K562 (cell line): ENCODE measurements around the gene CEBPZ. TPM values are rescaled to one million over a fixed set of nuclear protein-coding genes. Genes with fewer than 3 reads are reported as not detected.
A peak's percentile ranks its signal among the peaks of the same experiment; 100 is the strongest.

Experiments used
- ATAC-seq: fragments of 200-7000 bp; cut with Tn5 transposase; 3 replicates; pipeline ENCODE4 v1.9.1; 2020; ENCODE audit warnings: moderate library complexity
- BruUV-seq: library from RNA; stranded (reverse); fragments of 400-500 nt; replicated peaks from 2 replicates; lab custom pipeline; 2021; lab: Mats Ljungman, UMichigan
- CTCF ChIA-PET: fragments of 300-600 bp; formaldehyde crosslinking; extraction: SDS; loops from one replicate; lab custom pipeline; 2021; ENCODE audit warnings: low intra/inter-chr PET ratio; lab: Yijun Ruan, JAX
- POLR2A ChIA-PET: fragments of 300-600, 350-650 bp; sonication (Branson Sonifier 250); formaldehyde crosslinking; extraction: SDS; loops from one replicate; lab custom pipeline; 2021; ENCODE audit warnings: antibody characterized with exemption, inconsistent platforms; lab: Yijun Ruan, JAX
- DNase-seq, 4 experiments: peaks; one replicate each; pipeline versions ENCODE4 v3.0.0 to v3.0.0-alpha.2; 2011 to 2018; ENCODE audit warnings: low spot score in 3 of 4, mixed read lengths in 3 of 4; ENCODE audit errors: extremely low read depth in 1 of 4
- FAIRE-seq: peaks from 2 replicates; lab custom pipeline; 2011; peaks lifted over from hg19 to GRCh38; lab: Jason Lieb, UNC
- H2AFZ ChIP-seq: 2 replicates; pipeline ENCODE4 v1.6.0; 2011; ENCODE audit warnings: low read depth, low read length, control low read depth, inconsistent platforms
- H3K27ac ChIP-seq: fragments of 200-600 bp; 3 replicates; pipeline ENCODE4 v1.8.0; 2011; ENCODE audit warnings: low read depth, mild to moderate bottlenecking, control low read depth, inconsistent platforms, low read length, moderate library complexity, mixed read lengths; ENCODE audit errors: extremely low read depth
- H3K27me3 ChIP-seq, 2 experiments: fragments of 300-600 bp in 1 of 2; 2 replicates in 1 of 2; 3 replicates in 1 of 2; pipeline versions ENCODE4 v1.6.0 to v1.8.0; 2011; ENCODE audit warnings: inconsistent platforms in 2 of 2, low read length in 2 of 2, mild to moderate bottlenecking in 1 of 2, mixed read lengths in 1 of 2, moderate library complexity in 1 of 2; ENCODE audit not compliant: control insufficient read depth in 2 of 2, insufficient read depth in 2 of 2
- H3K36me3 ChIP-seq: fragments of 300-600 bp; 3 replicates; pipeline ENCODE4 v1.8.0; 2011; ENCODE audit warnings: mild to moderate bottlenecking, low read length, inconsistent platforms; ENCODE audit not compliant: control insufficient read depth, insufficient read depth
- H3K4me1 ChIP-seq, 2 experiments: fragments of 200-600 bp in 1 of 2; replicated peaks in 1 of 2; 2 replicates in 1 of 2; 3 replicates in 1 of 2; pipeline versions ENCODE4 v1.5.1 to v1.8.0; 2011; ENCODE audit warnings: inconsistent platforms in 2 of 2, low read length in 2 of 2, mild to moderate bottlenecking in 1 of 2, mixed read lengths in 1 of 2, moderate library complexity in 1 of 2; ENCODE audit not compliant: control insufficient read depth in 2 of 2, insufficient read depth in 2 of 2
- H3K4me2 ChIP-seq: 2 replicates; pipeline ENCODE4 v1.6.1; 2011; ENCODE audit warnings: low read length, control low read depth, inconsistent platforms, mixed read lengths; ENCODE audit not compliant: insufficient read depth
- H3K4me3 ChIP-seq: fragments of 200-600 bp; sonication (generic), shearing (Covaris generic); 2 replicates; pipeline ENCODE4 v1.5.1; 2016; ENCODE audit warnings: control low read depth, inconsistent platforms
- H3K79me2 ChIP-seq: fragments of 200-600 bp; 3 replicates; pipeline ENCODE4 v1.8.0; 2011; ENCODE audit warnings: low read length, inconsistent platforms; ENCODE audit not compliant: control insufficient read depth, insufficient read depth
- H3K9ac ChIP-seq, 2 experiments: 2 replicates each; pipeline versions ENCODE4 v1.6.0 to v1.6.1; 2011; ENCODE audit warnings: low read depth in 2 of 2, low read length in 2 of 2, control low read depth in 1 of 2, inconsistent platforms in 1 of 2, mild to moderate bottlenecking in 1 of 2, mixed read lengths in 1 of 2; ENCODE audit not compliant: insufficient read depth in 1 of 2
- H3K9me1 ChIP-seq: one replicate; pipeline ENCODE4 v1.6.0; 2011; ENCODE audit warnings: inconsistent platforms, mild to moderate bottlenecking, low read length, moderate library complexity; ENCODE audit not compliant: control insufficient read depth, insufficient read depth
- H3K9me3 ChIP-seq: replicated peaks from 2 replicates; pipeline ENCODE4 v1.5.1; 2011; ENCODE audit warnings: low read depth, low read length, inconsistent platforms; ENCODE audit not compliant: control insufficient read depth, insufficient read depth
- H4K20me1 ChIP-seq: replicated peaks from 2 replicates; pipeline ENCODE4 v1.6.1; 2011; ENCODE audit warnings: low read length, inconsistent platforms, mixed read lengths; ENCODE audit not compliant: control insufficient read depth, insufficient read depth
- WGBS: fragments of 100-300 bp; shearing (Covaris generic); methylation state at CpG from one replicate; pipeline ENCODE4 v1.1.6; 2016; ENCODE audit warnings: low coverage, mixed read lengths; ENCODE audit not compliant: insufficient coverage; ENCODE audit errors: missing lambda C conversion rate; 5-methylcytosine and 5-hydroxymethylcytosine counted together
- in situ Hi-C: fragments of 300-500 bp; cut with MboI; formaldehyde crosslinking; loops from 4 replicates; pipeline ENCODE4 v1.15.0; 2018; ENCODE audit warnings: inconsistent platforms, mixed read lengths
- intact Hi-C: fragments of 100-400 bp; cut with micrococcal nuclease; formaldehyde crosslinking; loops from 2 replicates; pipeline ENCODE4 v1.14.2; 2022
- polyA plus RNA-seq, 8 experiments: library from polyadenylated mRNA; depleted of rRNA in 4 of 8; stranded (reverse) in 5 of 8; unstranded in 3 of 8; fragments of >200 nt; fragmentation: Nextera tagmentation in 2 of 8; fragmentation: Illumina TruSeq in 1 of 8; extraction: Ambion mirVana in 2 of 8; extraction: Trizol in 1 of 8; gene quantifications; 2 replicates each; pipeline versions ENCODE4 v1.2.1 to v1.2.3, GENCODE V29; 2011 to 2014; ENCODE audit warnings: inconsistent platforms in 1 of 8, missing spikeins in 1 of 8
- total RNA-seq, 7 experiments: library from RNA; depleted of rRNA in 6 of 7; stranded (reverse); fragments of >200 nt in 6 of 7; fragmentation: Illumina TruSeq in 2 of 7; extraction: Trizol in 2 of 7; gene quantifications; 2 replicates each; pipeline versions ENCODE4 v1.2.1 to v1.2.3, GENCODE V29; 2011 to 2021; ENCODE audit warnings: low replicate concordance in 1 of 7
- TF ChIP-seq, protein P1 (sequence below), 3 experiments: IDR thresholded peaks in 2 of 3; conservative IDR thresholded peaks in 1 of 3; 2 replicates each; pipeline ENCODE4 v1.5.1; 2011 to 2012; ENCODE audit warnings: low read length in 3 of 3, mild to moderate bottlenecking in 3 of 3, control low read depth in 2 of 3, improper control_type of control experiment in 1 of 3, inconsistent platforms in 1 of 3, low read depth in 1 of 3, mixed read lengths in 1 of 3, moderate library complexity in 1 of 3; ENCODE audit not compliant: insufficient read depth in 2 of 3
- TF ChIP-seq, protein P2 (sequence below), 2 experiments: fragments of 450-650 bp in 1 of 2; sonication (generic) in 1 of 2; formaldehyde crosslinking; conservative IDR thresholded peaks; 2 replicates each; pipeline versions ENCODE4 v1.4.0 to v1.8.1; 2020 to 2022; ENCODE audit warnings: mild to moderate bottlenecking in 1 of 2, missing genetic modification reagents in 1 of 2
- TF ChIP-seq, protein P3 (sequence below): fragments of 450-650 bp; formaldehyde crosslinking; IDR thresholded peaks from 2 replicates; pipeline ENCODE4 v1.4.0; 2020; ENCODE audit warnings: mild to moderate bottlenecking

CEBPZ gene
- total and polyA plus RNA-seq, 9 of the 15 experiments (the other 6 are each of a cell fraction or from before 2014, with no cell fraction given) = 49.7 to 160 (median 82.8) TPM

DNA sequence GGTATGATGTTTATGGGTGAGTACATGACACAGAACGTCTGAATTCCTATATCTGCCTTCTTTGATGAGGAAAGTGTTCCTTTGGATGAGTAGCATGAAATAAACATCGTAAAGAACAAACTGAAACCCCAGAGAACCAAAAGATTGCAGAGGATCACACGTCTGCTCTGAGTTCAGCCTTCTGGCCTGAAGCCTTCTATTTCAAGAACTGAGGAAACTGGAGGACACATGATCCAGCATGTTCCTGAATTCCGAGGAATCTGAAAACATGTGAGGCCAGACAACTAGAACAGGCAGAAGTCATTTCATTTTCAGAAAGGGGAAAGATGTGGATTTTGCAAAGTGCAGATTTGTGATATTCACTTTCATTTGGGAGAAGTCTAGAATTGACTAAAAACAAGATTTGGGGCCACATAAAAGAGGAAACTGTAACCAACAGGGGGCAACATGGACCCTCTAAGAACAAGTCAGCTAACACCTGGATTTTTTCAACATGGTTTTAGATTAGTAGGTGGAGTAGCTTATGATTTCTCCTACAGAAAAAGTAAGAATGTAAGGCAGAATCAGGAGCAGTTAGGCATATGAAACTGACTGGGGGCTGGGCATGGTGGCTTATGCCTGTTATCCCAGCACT is 51.3 kb downstream of the CEBPZ start:
- Histone ChIP-seq H2AFZ (no peak overlapping the region), H3K4me1 (peaks cover 5 to 11% of the 10 kb centered on the region in 2 experiments; a peak in 3 of 5 replicates), H3K9me3 (no peaks in the 10 kb centered on the region), H3K36me3 (no peaks in the 10 kb centered on the region), H3K9me1 (no peaks in the 10 kb centered on the region), H3K4me2 (no peak overlapping the region), H3K79me2 (no peaks in the 10 kb centered on the region), H4K20me1 (no peaks in the 10 kb centered on the region), H3K27me3 (peaks cover 4 to 5% of the 10 kb centered on the region in 2 experiments; a peak in 4 of 5 replicates), H3K4me3 (no peak overlapping the region), H3K9ac (no peak overlapping the region), H3K27ac (no peak overlapping the region)
- 7% methylated on average over 4 of the region's 4 CpGs for WGBS
- no TSS peak for BruUV-seq
- ChIA-PET CTCF (no interaction called here), POLR2A (interaction anchor here (0.6 kb wide), 1 partner anchor 11 kb away, joined by 3 read pairs; no protein-coding TSS in a partner anchor)
- intact Hi-C loops = no loop called here
- FAIRE-seq (no peak), DNase-seq (no peak), ATAC-seq (peak; percentile 56; the same call in 2 of the 3 replicates)
- in situ Hi-C loops = no loop called here
- TF ChIP-seq, protein P1, sequence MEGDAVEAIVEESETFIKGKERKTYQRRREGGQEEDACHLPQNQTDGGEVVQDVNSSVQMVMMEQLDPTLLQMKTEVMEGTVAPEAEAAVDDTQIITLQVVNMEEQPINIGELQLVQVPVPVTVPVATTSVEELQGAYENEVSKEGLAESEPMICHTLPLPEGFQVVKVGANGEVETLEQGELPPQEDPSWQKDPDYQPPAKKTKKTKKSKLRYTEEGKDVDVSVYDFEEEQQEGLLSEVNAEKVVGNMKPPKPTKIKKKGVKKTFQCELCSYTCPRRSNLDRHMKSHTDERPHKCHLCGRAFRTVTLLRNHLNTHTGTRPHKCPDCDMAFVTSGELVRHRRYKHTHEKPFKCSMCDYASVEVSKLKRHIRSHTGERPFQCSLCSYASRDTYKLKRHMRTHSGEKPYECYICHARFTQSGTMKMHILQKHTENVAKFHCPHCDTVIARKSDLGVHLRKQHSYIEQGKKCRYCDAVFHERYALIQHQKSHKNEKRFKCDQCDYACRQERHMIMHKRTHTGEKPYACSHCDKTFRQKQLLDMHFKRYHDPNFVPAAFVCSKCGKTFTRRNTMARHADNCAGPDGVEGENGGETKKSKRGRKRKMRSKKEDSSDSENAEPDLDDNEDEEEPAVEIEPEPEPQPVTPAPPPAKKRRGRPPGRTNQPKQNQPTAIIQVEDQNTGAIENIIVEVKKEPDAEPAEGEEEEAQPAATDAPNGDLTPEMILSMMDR (IDR thresholded peaks at IDR 0.05 in 2 of 3, conservative IDR thresholded peaks at IDR 0.05 in 1 of 3; ENCODE audit: insufficient read depth in 2 of 3, low read depth in 1 of 3, low read length in 3 of 3) = peak in 1 of 3 experiments; percentile 17; a peak in 1 of 6 replicates
- TF ChIP-seq, protein P2, sequence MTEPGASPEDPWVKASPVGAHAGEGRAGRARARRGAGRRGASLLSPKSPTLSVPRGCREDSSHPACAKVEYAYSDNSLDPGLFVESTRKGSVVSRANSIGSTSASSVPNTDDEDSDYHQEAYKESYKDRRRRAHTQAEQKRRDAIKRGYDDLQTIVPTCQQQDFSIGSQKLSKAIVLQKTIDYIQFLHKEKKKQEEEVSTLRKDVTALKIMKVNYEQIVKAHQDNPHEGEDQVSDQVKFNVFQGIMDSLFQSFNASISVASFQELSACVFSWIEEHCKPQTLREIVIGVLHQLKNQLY (CRISPR knock-in tag; conservative IDR thresholded peaks at IDR 0.05) = no peak
- TF ChIP-seq, protein P3, sequence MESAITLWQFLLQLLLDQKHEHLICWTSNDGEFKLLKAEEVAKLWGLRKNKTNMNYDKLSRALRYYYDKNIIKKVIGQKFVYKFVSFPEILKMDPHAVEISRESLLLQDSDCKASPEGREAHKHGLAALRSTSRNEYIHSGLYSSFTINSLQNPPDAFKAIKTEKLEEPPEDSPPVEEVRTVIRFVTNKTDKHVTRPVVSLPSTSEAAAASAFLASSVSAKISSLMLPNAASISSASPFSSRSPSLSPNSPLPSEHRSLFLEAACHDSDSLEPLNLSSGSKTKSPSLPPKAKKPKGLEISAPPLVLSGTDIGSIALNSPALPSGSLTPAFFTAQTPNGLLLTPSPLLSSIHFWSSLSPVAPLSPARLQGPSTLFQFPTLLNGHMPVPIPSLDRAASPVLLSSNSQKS = no peak
